WTC11 (cell line): Measurements from ENCODE around the gene ATP2C1. TPM values are rescaled to one million over a fixed set of nuclear protein-coding genes. Genes with fewer than 3 reads are reported as not detected.

ENCODE experiments used
- ATAC-seq: fragments of 200-7000 bp; cut with Tn5 transposase; 2 replicates; pipeline ENCODE4 v1.10.0; 2021; ENCODE audit warnings: mild to moderate bottlenecking, moderate library complexity
- CTCF ChIA-PET: fragments of 300-600 bp; sonication (Branson Sonifier 250); formaldehyde crosslinking; loops from one replicate; lab custom pipeline; 2021; ENCODE audit warnings: antibody characterized with exemption; lab: Charles Lee
- POLR2A ChIA-PET: fragments of 350-600 bp; sonication (Branson Sonifier 250); formaldehyde crosslinking; loops from one replicate; lab custom pipeline; 2021; ENCODE audit warnings: antibody characterized with exemption; lab: Charles Lee
- DNase-seq: peaks from one replicate; pipeline ENCODE4 v3.0.0; 2021; ENCODE audit warnings: low spot score
- H3K27ac Mint-ChIP-seq: 2 replicates; pipeline ENCODE4 v1.8.0; 2021; ENCODE audit warnings: mixed read lengths
- H3K27me3 Mint-ChIP-seq: 2 replicates; pipeline ENCODE4 v1.8.0; 2021; ENCODE audit warnings: low read depth, mild to moderate bottlenecking, moderate library complexity, mixed read lengths
- H3K36me3 Mint-ChIP-seq: 2 replicates; pipeline ENCODE4 v1.8.0; 2021; ENCODE audit warnings: mixed read lengths
- H3K4me1 Mint-ChIP-seq: 2 replicates; pipeline ENCODE4 v1.8.0; 2022; ENCODE audit warnings: mixed read lengths
- H3K4me3 Mint-ChIP-seq: 2 replicates; pipeline ENCODE4 v1.8.0; 2021; ENCODE audit warnings: mild to moderate bottlenecking, moderate library complexity, mixed read lengths
- H3K9me3 Mint-ChIP-seq: 2 replicates; pipeline ENCODE4 v1.8.0; 2021; ENCODE audit warnings: mixed read lengths
- ATF6 ChIP-seq: sonication (generic); formaldehyde crosslinking; IDR thresholded peaks from 2 replicates; pipeline ENCODE4 v1.8.1; 2023; ENCODE audit warnings: mild to moderate bottlenecking, missing genetic modification reagents
- ERG ChIP-seq: fragments of 250-450 bp; sonication (Bioruptor Pico); IDR thresholded peaks from 2 replicates; pipeline ENCODE4 v1.8.0; 2021; ENCODE audit warnings: mild to moderate bottlenecking
- ESRRA ChIP-seq: sonication (generic); formaldehyde crosslinking; IDR thresholded peaks from 2 replicates; pipeline ENCODE4 v1.8.1; 2022; ENCODE audit warnings: mild to moderate bottlenecking, missing genetic modification reagents, borderline replicate concordance
- ETV6 ChIP-seq: sonication (generic); formaldehyde crosslinking; IDR thresholded peaks from 2 replicates; pipeline ENCODE4 v1.8.1; 2022; ENCODE audit warnings: mild to moderate bottlenecking, missing genetic modification reagents
- GABPB1 ChIP-seq: sonication (generic); formaldehyde crosslinking; IDR thresholded peaks from 2 replicates; pipeline ENCODE4 v1.8.1; 2023; ENCODE audit warnings: mild to moderate bottlenecking, missing genetic modification reagents
- IRF2 ChIP-seq: sonication (generic); formaldehyde crosslinking; IDR thresholded peaks from 2 replicates; pipeline ENCODE4 v1.8.0; 2022; ENCODE audit warnings: low read depth, missing genetic modification reagents, borderline replicate concordance
- KAT7 ChIP-seq: sonication (generic); formaldehyde crosslinking; IDR thresholded peaks from 2 replicates; pipeline ENCODE4 v1.8.1; 2023; ENCODE audit warnings: missing genetic modification reagents, mild to moderate bottlenecking, borderline replicate concordance
- MXD4 ChIP-seq: fragments of 250-450 bp; sonication (Bioruptor Pico); IDR thresholded peaks from 2 replicates; pipeline ENCODE4 v1.8.0; 2021; ENCODE audit warnings: mild to moderate bottlenecking, moderate library complexity, borderline replicate concordance
- MYBL2 ChIP-seq: sonication (generic); formaldehyde crosslinking; IDR thresholded peaks from 2 replicates; pipeline ENCODE4 v1.8.1; 2023; ENCODE audit warnings: mild to moderate bottlenecking, moderate library complexity, missing genetic modification reagents
- NFATC4 ChIP-seq: fragments of 250-450 bp; sonication (Bioruptor Pico); IDR thresholded peaks from 2 replicates; pipeline ENCODE4 v1.9.0; 2021; ENCODE audit warnings: mild to moderate bottlenecking
- SMAD3 ChIP-seq: sonication (generic); formaldehyde crosslinking; IDR thresholded peaks from 2 replicates; pipeline ENCODE4 v1.8.0; 2022; ENCODE audit warnings: missing genetic modification reagents, mild to moderate bottlenecking, borderline replicate concordance
- TCF7 ChIP-seq: sonication (generic); formaldehyde crosslinking; IDR thresholded peaks from 2 replicates; pipeline ENCODE4 v1.8.0; 2022; ENCODE audit warnings: mild to moderate bottlenecking, low read depth, missing genetic modification reagents, moderate library complexity
- USF2 ChIP-seq: sonication (generic); formaldehyde crosslinking; IDR thresholded peaks from 2 replicates; pipeline ENCODE4 v1.8.1; 2023; ENCODE audit warnings: mild to moderate bottlenecking, missing genetic modification reagents, moderate library complexity
- ZNF121 ChIP-seq: sonication (generic); formaldehyde crosslinking; IDR thresholded peaks from 2 replicates; pipeline ENCODE4 v1.8.0; 2023; ENCODE audit warnings: missing genetic modification reagents
- ZNF219 ChIP-seq: sonication (generic); formaldehyde crosslinking; IDR thresholded peaks from 2 replicates; pipeline ENCODE4 v1.8.0; 2023; ENCODE audit warnings: missing genetic modification reagents, mild to moderate bottlenecking, borderline replicate concordance
- ZNF416 ChIP-seq: fragments of 250-450 bp; sonication (Bioruptor Pico); IDR thresholded peaks from 2 replicates; pipeline ENCODE4 v1.9.0; 2021; ENCODE audit warnings: mild to moderate bottlenecking, inconsistent platforms
- total RNA-seq: library from RNA; stranded (reverse); gene quantifications from 3 replicates; pipeline ENCODE4 v1.2.3, GENCODE V29; 2021
- TF ChIP-seq, protein P1 (sequence below): sonication (generic); formaldehyde crosslinking; IDR thresholded peaks from 2 replicates; pipeline ENCODE4 v1.8.0; 2022; ENCODE audit warnings: mild to moderate bottlenecking, missing genetic modification reagents
- TF ChIP-seq, protein P2 (sequence below): sonication (generic); formaldehyde crosslinking; IDR thresholded peaks from 2 replicates; pipeline ENCODE4 v1.8.1; 2023; ENCODE audit warnings: mild to moderate bottlenecking, missing genetic modification reagents, borderline replicate concordance
- TF ChIP-seq, protein P3 (sequence below): sonication (generic); formaldehyde crosslinking; IDR thresholded peaks from 2 replicates; pipeline ENCODE4 v1.8.1; 2023; ENCODE audit warnings: mild to moderate bottlenecking, moderate library complexity, missing genetic modification reagents
- TF ChIP-seq, protein P4 (sequence below): sonication (generic); formaldehyde crosslinking; conservative IDR thresholded peaks from 2 replicates; pipeline ENCODE4 v1.8.1; 2023; ENCODE audit warnings: mild to moderate bottlenecking, low read depth, missing genetic modification reagents, moderate library complexity

ATP2C1 gene
- total RNA-seq, 1 experiment from 2014 or later = 62.5 TPM

DNA sequence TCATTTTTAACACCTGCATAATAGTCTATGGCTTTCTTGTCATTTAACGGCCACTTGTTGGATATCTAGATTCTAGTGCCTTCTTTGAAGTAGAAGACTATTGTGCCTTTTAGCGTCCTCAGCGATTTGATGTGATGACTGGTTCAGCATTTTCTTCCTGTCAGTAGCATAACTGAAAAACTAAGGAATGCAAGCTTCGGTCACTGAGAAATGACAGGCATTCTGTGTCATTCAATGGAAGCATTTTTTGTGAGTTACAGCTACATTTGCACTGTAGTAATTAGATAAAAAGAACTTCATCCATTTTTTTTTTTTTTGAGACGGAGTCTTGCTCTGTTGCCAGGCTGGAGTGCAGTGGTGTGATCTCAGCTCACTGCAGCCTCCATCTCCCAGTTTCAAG lies 143.1 kb downstream of the ATP2C1 start:
- TF ChIP-seq MXD4 (no peak), ZNF219 (CRISPR knock-in tag) (no peak), ETV6 (CRISPR knock-in tag) (no peak), KAT7 (CRISPR knock-in tag) (no peak), GABPB1 (no peak), ZNF121 (no peak), ESRRA (CRISPR knock-in tag) (no peak), NFATC4 (no peak), TCF7 (CRISPR knock-in tag) (no peak), SMAD3 (CRISPR knock-in tag) (no peak)
- TF ChIP-seq, protein P1, sequence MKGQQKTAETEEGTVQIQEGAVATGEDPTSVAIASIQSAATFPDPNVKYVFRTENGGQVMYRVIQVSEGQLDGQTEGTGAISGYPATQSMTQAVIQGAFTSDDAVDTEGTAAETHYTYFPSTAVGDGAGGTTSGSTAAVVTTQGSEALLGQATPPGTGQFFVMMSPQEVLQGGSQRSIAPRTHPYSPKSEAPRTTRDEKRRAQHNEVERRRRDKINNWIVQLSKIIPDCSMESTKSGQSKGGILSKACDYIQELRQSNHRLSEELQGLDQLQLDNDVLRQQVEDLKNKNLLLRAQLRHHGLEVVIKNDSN (CRISPR knock-in tag) = no peak
- TF ChIP-seq, protein P2, sequence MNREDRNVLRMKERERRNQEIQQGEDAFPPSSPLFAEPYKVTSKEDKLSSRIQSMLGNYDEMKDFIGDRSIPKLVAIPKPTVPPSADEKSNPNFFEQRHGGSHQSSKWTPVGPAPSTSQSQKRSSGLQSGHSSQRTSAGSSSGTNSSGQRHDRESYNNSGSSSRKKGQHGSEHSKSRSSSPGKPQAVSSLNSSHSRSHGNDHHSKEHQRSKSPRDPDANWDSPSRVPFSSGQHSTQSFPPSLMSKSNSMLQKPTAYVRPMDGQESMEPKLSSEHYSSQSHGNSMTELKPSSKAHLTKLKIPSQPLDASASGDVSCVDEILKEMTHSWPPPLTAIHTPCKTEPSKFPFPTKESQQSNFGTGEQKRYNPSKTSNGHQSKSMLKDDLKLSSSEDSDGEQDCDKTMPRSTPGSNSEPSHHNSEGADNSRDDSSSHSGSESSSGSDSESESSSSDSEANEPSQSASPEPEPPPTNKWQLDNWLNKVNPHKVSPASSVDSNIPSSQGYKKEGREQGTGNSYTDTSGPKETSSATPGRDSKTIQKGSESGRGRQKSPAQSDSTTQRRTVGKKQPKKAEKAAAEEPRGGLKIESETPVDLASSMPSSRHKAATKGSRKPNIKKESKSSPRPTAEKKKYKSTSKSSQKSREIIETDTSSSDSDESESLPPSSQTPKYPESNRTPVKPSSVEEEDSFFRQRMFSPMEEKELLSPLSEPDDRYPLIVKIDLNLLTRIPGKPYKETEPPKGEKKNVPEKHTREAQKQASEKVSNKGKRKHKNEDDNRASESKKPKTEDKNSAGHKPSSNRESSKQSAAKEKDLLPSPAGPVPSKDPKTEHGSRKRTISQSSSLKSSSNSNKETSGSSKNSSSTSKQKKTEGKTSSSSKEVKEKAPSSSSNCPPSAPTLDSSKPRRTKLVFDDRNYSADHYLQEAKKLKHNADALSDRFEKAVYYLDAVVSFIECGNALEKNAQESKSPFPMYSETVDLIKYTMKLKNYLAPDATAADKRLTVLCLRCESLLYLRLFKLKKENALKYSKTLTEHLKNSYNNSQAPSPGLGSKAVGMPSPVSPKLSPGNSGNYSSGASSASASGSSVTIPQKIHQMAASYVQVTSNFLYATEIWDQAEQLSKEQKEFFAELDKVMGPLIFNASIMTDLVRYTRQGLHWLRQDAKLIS (CRISPR knock-in tag) = no peak
- CTCF ChIA-PET = interaction anchor here (0.8 kb wide), 1 partner anchor 11 kb away, joined by 3 read pairs; no protein-coding TSS in a partner anchor
- DNase-seq = no peak
- POLR2A ChIA-PET = interaction anchor here (0.7 kb wide), 1 partner anchor 344 kb away, joined by 3 read pairs; no protein-coding TSS in a partner anchor
- Mint-ChIP-seq H3K4me3 (no peak overlapping the region), H3K27me3 (no peaks in the 10 kb centered on the region), H3K9me3 (no peaks in the 10 kb centered on the region), H3K36me3 (no peaks in the 10 kb centered on the region; the same call in 1 of the 2 replicates), H3K4me1 (peaks cover 16% of the 10 kb centered on the region), H3K27ac (no peak overlapping the region)
- no peak for ATAC-seq

DNA sequence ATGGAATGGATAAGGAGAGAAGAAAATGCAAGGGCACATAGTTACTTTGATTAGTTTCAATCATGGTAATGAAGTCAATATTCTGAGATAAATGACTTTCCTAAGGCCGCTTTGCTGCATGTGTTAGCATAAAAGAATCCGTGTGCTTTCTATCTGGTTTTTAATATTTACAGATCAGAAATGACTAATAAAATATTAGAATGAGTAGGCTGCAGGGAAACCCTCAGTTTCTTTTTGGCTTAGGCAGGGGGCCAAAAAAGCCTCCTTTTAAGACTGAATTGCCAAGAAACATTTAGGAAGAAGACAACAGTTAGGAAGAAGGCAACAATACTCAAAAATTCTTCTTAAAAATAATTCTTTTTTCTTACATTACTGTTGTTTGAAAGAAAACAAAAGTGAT lies 144.4 kb downstream of the ATP2C1 start:
- no peaks in the 10 kb centered on the region for H3K27me3 Mint-ChIP-seq
- ChIA-PET CTCF (no interaction called here), POLR2A (no interaction called here)
- ATAC-seq (no peak), DNase-seq (no peak)
- peaks cover 3% of the 10 kb centered on the region for H3K9me3 Mint-ChIP-seq
- peaks cover 25% of the 10 kb centered on the region for H3K4me1 Mint-ChIP-seq
- H3K36me3 Mint-ChIP-seq = peaks cover 2% of the 10 kb centered on the region
- no peak overlapping the region for H3K27ac Mint-ChIP-seq
- no peak overlapping the region for H3K4me3 Mint-ChIP-seq
- TF ChIP-seq USF2 (CRISPR knock-in tag) = no peak
- TF ChIP-seq IRF2 (CRISPR knock-in tag) = no peak
- no peak for TF ChIP-seq ERG
- TF ChIP-seq, protein P3, sequence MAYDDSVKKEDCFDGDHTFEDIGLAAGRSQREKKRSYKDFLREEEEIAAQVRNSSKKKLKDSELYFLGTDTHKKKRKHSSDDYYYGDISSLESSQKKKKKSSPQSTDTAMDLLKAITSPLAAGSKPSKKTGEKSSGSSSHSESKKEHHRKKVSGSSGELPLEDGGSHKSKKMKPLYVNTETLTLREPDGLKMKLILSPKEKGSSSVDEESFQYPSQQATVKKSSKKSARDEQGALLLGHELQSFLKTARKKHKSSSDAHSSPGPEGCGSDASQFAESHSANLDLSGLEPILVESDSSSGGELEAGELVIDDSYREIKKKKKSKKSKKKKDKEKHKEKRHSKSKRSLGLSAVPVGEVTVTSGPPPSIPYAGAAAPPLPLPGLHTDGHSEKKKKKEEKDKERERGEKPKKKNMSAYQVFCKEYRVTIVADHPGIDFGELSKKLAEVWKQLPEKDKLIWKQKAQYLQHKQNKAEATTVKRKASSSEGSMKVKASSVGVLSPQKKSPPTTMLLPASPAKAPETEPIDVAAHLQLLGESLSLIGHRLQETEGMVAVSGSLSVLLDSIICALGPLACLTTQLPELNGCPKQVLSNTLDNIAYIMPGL (CRISPR knock-in tag) = no peak
- TF ChIP-seq ATF6 (CRISPR knock-in tag) = no peak
- TF ChIP-seq, protein P4, sequence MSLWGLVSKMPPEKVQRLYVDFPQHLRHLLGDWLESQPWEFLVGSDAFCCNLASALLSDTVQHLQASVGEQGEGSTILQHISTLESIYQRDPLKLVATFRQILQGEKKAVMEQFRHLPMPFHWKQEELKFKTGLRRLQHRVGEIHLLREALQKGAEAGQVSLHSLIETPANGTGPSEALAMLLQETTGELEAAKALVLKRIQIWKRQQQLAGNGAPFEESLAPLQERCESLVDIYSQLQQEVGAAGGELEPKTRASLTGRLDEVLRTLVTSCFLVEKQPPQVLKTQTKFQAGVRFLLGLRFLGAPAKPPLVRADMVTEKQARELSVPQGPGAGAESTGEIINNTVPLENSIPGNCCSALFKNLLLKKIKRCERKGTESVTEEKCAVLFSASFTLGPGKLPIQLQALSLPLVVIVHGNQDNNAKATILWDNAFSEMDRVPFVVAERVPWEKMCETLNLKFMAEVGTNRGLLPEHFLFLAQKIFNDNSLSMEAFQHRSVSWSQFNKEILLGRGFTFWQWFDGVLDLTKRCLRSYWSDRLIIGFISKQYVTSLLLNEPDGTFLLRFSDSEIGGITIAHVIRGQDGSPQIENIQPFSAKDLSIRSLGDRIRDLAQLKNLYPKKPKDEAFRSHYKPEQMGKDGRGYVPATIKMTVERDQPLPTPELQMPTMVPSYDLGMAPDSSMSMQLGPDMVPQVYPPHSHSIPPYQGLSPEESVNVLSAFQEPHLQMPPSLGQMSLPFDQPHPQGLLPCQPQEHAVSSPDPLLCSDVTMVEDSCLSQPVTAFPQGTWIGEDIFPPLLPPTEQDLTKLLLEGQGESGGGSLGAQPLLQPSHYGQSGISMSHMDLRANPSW (CRISPR knock-in tag) = no peak
- TF ChIP-seq KAT7 (CRISPR knock-in tag) = no peak
- TF ChIP-seq ZNF416 (CRISPR knock-in tag) = no peak
- TF ChIP-seq MYBL2 (CRISPR knock-in tag) = no peak
